Glutamatergic neuron (in vitro differentiated cells): ENCODE data around the gene TMEM132C. TPM values are rescaled to one million over a fixed set of nuclear protein-coding genes. Genes with fewer than 3 reads are reported as not detected.
A peak's percentile ranks its signal among the peaks of the same experiment; 100 is the strongest.

Source experiments
- DNase-seq: peaks from one replicate; pipeline ENCODE4 v3.0.0; 2022
- H3K27ac Mint-ChIP-seq: one replicate; pipeline ENCODE4 v1.8.0; 2020; ENCODE audit warnings: mild to moderate bottlenecking, mixed read lengths, inconsistent platforms; ENCODE audit not compliant: unreplicated experiment
- H3K27me3 Mint-ChIP-seq: one replicate; pipeline ENCODE4 v1.8.0; 2020; ENCODE audit warnings: mild to moderate bottlenecking, moderate library complexity, mixed read lengths, inconsistent platforms; ENCODE audit not compliant: unreplicated experiment
- H3K36me3 Mint-ChIP-seq: one replicate; pipeline ENCODE4 v1.8.0; 2020; ENCODE audit warnings: mild to moderate bottlenecking, mixed read lengths, inconsistent platforms; ENCODE audit not compliant: unreplicated experiment
- H3K4me1 Mint-ChIP-seq: one replicate; pipeline ENCODE4 v1.8.0; 2020; ENCODE audit warnings: mild to moderate bottlenecking, low read depth, mixed read lengths, inconsistent platforms; ENCODE audit not compliant: unreplicated experiment
- H3K4me3 Mint-ChIP-seq: one replicate; pipeline ENCODE4 v1.8.0; 2020; ENCODE audit warnings: mild to moderate bottlenecking, mixed read lengths, inconsistent platforms; ENCODE audit not compliant: unreplicated experiment
- H3K9me3 Mint-ChIP-seq: one replicate; pipeline ENCODE4 v1.8.0; 2020; ENCODE audit warnings: mild to moderate bottlenecking, moderate library complexity, mixed read lengths, inconsistent platforms; ENCODE audit not compliant: unreplicated experiment
- total RNA-seq: library from RNA; stranded (reverse); fragmentation: NEBNext Ultra II Directional; extraction: Animal tissue kit (Norgen Biotek cat#: 25700); gene quantifications from one replicate; pipeline ENCODE4 v1.2.1, GENCODE V29; 2021; ENCODE audit not compliant: unreplicated experiment
- TF ChIP-seq, protein P1 (sequence below): fragments of 200-600 bp; sonication (generic); IDR thresholded peaks from one replicate; pipeline ENCODE4 v1.5.0; 2021; ENCODE audit not compliant: partially characterized antibody, unreplicated experiment

Gene TMEM132C
- total RNA-seq, 1 donor from 2014 or later: 8.0 TPM

GRCh38 chr12:128393346-128393745, 126.4 kb downstream of the TMEM132C start:
- TF ChIP-seq, protein P1, sequence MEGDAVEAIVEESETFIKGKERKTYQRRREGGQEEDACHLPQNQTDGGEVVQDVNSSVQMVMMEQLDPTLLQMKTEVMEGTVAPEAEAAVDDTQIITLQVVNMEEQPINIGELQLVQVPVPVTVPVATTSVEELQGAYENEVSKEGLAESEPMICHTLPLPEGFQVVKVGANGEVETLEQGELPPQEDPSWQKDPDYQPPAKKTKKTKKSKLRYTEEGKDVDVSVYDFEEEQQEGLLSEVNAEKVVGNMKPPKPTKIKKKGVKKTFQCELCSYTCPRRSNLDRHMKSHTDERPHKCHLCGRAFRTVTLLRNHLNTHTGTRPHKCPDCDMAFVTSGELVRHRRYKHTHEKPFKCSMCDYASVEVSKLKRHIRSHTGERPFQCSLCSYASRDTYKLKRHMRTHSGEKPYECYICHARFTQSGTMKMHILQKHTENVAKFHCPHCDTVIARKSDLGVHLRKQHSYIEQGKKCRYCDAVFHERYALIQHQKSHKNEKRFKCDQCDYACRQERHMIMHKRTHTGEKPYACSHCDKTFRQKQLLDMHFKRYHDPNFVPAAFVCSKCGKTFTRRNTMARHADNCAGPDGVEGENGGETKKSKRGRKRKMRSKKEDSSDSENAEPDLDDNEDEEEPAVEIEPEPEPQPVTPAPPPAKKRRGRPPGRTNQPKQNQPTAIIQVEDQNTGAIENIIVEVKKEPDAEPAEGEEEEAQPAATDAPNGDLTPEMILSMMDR: no peak
- H3K27ac Mint-ChIP-seq: no peak overlapping the region
- peaks cover 6% of the 10 kb centered on the region for H3K36me3 Mint-ChIP-seq
- no peak overlapping the region for H3K4me3 Mint-ChIP-seq
- no peak for DNase-seq
- H3K9me3 Mint-ChIP-seq: peaks cover 12% of the 10 kb centered on the region
- peaks cover 8% of the 10 kb centered on the region for H3K4me1 Mint-ChIP-seq
- peaks cover 2% of the 10 kb centered on the region for H3K27me3 Mint-ChIP-seq

GRCh38 chr12:128394137-128394536, 127.2 kb downstream of the TMEM132C start:
- no peak for DNase-seq
- TF ChIP-seq, protein P1: no peak
- Mint-ChIP-seq H3K4me1 (no peaks in the 10 kb centered on the region), H3K27ac (peak overlapping the region; percentile 78), H3K36me3 (peaks cover 6% of the 10 kb centered on the region), H3K4me3 (peak overlapping the region; percentile 3), H3K9me3 (peaks cover 12% of the 10 kb centered on the region), H3K27me3 (peaks cover 2% of the 10 kb centered on the region)

DNA sequence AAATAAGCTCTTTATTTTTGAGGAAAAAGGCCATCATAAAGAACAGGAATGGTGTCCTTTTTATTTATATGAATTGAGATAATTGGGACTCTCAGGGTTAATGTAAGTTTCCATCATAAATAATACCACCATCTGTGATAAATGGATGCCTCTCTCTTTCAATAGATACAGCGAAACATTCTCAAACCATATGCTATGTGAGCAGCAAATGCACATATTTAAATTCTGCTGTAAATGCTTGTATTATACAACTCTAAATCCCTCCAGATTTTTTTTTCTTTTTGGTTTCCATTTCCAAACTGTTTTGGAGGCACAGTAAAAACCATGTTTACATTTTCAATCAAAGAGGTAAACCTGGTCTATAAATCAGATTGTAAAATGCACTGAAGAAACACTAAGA, 132.3 kb downstream of the TMEM132C start:
- TF ChIP-seq, protein P1: no peak
- no peak for DNase-seq
- Mint-ChIP-seq H3K27ac (no peak overlapping the region), H3K27me3 (peaks cover 3% of the 10 kb centered on the region), H3K36me3 (no peaks in the 10 kb centered on the region), H3K4me3 (no peak overlapping the region), H3K4me1 (no peaks in the 10 kb centered on the region), H3K9me3 (peaks cover 4% of the 10 kb centered on the region)

DNA sequence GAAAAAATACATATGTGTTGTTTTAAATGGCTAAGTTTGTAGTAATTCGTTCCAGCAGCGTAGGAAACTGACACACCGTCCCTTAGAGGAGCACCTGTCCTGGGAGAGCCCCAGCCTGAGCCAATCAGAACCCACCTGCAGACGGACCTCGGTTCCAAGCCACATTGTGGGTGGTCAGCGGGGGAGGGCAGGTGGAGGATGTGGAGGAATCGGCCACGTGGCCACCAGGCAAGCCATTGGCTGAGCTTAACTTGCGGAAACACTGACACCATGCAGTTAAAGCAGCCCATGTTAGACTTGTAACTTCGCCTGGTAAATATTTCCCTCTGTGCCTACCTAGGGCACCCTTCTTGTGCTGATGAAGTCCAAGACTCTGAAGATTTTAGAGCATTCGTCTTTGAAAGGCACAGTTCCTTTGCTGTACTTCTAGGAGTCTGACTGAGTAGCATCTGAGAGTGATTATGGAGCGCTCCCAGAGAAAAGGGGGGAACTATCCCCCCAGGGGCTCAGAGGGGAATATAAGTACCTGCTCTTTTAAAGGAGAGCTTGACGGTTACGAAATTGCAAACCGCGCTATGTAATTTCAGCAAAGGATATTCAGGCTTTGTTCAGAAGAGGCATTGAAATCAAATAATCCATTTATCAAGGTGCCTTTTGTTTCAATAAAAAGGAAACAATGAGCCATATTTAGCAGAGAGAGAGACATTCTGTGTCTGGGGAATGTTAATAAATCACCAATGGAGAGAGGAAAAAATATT, 135.7 kb downstream of the TMEM132C start:
- Mint-ChIP-seq H3K27me3 (peaks cover 3% of the 10 kb centered on the region), H3K4me3 (no peak overlapping the region), H3K36me3 (peaks cover 14% of the 10 kb centered on the region), H3K27ac (no peak overlapping the region), H3K9me3 (peaks cover 6% of the 10 kb centered on the region), H3K4me1 (no peaks in the 10 kb centered on the region)
- TF ChIP-seq, protein P1: no peak
- DNase-seq: no peak

DNA sequence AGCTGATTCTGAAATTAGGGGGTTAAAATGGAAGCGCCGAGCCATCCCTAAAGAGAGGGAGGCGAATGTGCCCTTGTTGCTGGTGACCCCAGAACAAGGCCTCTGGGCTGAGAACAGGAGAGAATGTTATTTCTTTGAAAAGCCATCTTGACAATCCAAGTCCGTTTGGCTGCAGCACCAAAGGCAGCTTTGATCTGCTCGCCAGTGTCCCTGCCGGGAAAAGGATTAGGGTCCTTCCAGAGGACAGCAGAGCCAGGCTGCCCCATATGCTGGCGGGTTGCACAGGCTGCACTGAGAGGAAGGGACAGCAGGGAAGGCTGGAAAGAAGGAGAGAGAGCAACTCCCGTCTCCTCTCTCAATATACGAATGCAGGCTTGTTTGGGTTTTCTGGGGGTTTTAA, 141.7 kb downstream of the TMEM132C start:
- Mint-ChIP-seq H3K9me3 (peaks cover 17% of the 10 kb centered on the region), H3K4me3 (no peak overlapping the region), H3K27ac (peak overlapping the region; percentile 29), H3K36me3 (peaks cover 22% of the 10 kb centered on the region), H3K4me1 (peaks cover 8% of the 10 kb centered on the region), H3K27me3 (peaks cover 1% of the 10 kb centered on the region)
- DNase-seq: peak; percentile 33
- TF ChIP-seq, protein P1: no peak
